ENCODE results near the gene MIPEP.

The MIPEP gene

GRCh38 chr13:23822252-23822824 lies 66.9 kb downstream of the MIPEP start:
- TF ChIP-seq, protein P1, sequence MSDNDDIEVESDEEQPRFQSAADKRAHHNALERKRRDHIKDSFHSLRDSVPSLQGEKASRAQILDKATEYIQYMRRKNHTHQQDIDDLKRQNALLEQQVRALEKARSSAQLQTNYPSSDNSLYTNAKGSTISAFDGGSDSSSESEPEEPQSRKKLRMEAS (IDR thresholded peaks at IDR 0.05): no peak
- no peak for TF ChIP-seq REST (IDR thresholded peaks at IDR 0.05; ENCODE audit: low read depth)
- TF ChIP-seq TAF1 (IDR thresholded peaks at IDR 0.05; ENCODE audit: low read depth): no peak
- no peak for TF ChIP-seq USF1 (IDR thresholded peaks at IDR 0.05)
- no peak for TF ChIP-seq RAD21 (IDR thresholded peaks at IDR 0.05; ENCODE audit: low read depth)
- TF ChIP-seq EGR1 (IDR thresholded peaks at IDR 0.05): no peak
- no peak for TF ChIP-seq EP300 (IDR thresholded peaks at IDR 0.05; ENCODE audit: borderline replicate concordance)
- no peak for TF ChIP-seq TEAD4 (IDR thresholded peaks at IDR 0.05)
- no peak for TF ChIP-seq NFIC (IDR thresholded peaks at IDR 0.05)
- no peak for TF ChIP-seq FOXM1 (IDR thresholded peaks at IDR 0.05; ENCODE audit: borderline replicate concordance, low read depth)
- no peak for TF ChIP-seq CEBPB (IDR thresholded peaks at IDR 0.05)
- TF ChIP-seq ZBTB7A (IDR thresholded peaks at IDR 0.05; ENCODE audit: low read depth): no peak
- no peak for TF ChIP-seq CREB1 (IDR thresholded peaks at IDR 0.05; ENCODE audit: low read depth)
- TF ChIP-seq YY1 (IDR thresholded peaks at IDR 0.05; ENCODE audit: low read depth): no peak
- no peak for TF ChIP-seq TCF12 (IDR thresholded peaks at IDR 0.05; ENCODE audit: low read depth)

- no peak for TF ChIP-seq CEBPB (IDR thresholded peaks at IDR 0.05)
Observed at GRCh38 chr13:23820530-23820929, 68.7 kb downstream of the MIPEP start.

- TF ChIP-seq USF1 (IDR thresholded peaks at IDR 0.05): no peak
- TF ChIP-seq TCF12 (IDR thresholded peaks at IDR 0.05; ENCODE audit: low read depth): no peak
- TF ChIP-seq, protein P1 (IDR thresholded peaks at IDR 0.05): no peak
- no peak for TF ChIP-seq ZBTB7A (IDR thresholded peaks at IDR 0.05; ENCODE audit: low read depth)
- TF ChIP-seq CEBPB (IDR thresholded peaks at IDR 0.05): no peak
- TF ChIP-seq TAF1 (IDR thresholded peaks at IDR 0.05; ENCODE audit: low read depth): no peak
- no peak for TF ChIP-seq REST (IDR thresholded peaks at IDR 0.05; ENCODE audit: low read depth)
- no peak for TF ChIP-seq EP300 (IDR thresholded peaks at IDR 0.05; ENCODE audit: borderline replicate concordance)
- no peak for TF ChIP-seq NFIC (IDR thresholded peaks at IDR 0.05)
- no peak for TF ChIP-seq EGR1 (IDR thresholded peaks at IDR 0.05)
- TF ChIP-seq CREB1 (IDR thresholded peaks at IDR 0.05; ENCODE audit: low read depth): no peak
- TF ChIP-seq TEAD4 (IDR thresholded peaks at IDR 0.05): no peak
- TF ChIP-seq YY1 (IDR thresholded peaks at IDR 0.05; ENCODE audit: low read depth): no peak
- no peak for TF ChIP-seq RAD21 (IDR thresholded peaks at IDR 0.05; ENCODE audit: low read depth)
- TF ChIP-seq FOXM1 (IDR thresholded peaks at IDR 0.05; ENCODE audit: borderline replicate concordance, low read depth): no peak
Observed at GRCh38 chr13:23817830-23818229, 71.4 kb downstream of the MIPEP start.

GRCh38 chr13:23817136-23817535 lies 72.1 kb downstream of the MIPEP start:
- TF ChIP-seq ZBTB7A (IDR thresholded peaks at IDR 0.05; ENCODE audit: low read depth) (no peak), USF1 (IDR thresholded peaks at IDR 0.05) (no peak), EP300 (IDR thresholded peaks at IDR 0.05; ENCODE audit: borderline replicate concordance) (no peak), REST (IDR thresholded peaks at IDR 0.05; ENCODE audit: low read depth) (no peak), RAD21 (IDR thresholded peaks at IDR 0.05; ENCODE audit: low read depth) (no peak), NFIC (IDR thresholded peaks at IDR 0.05) (no peak), EGR1 (IDR thresholded peaks at IDR 0.05) (no peak), TCF12 (IDR thresholded peaks at IDR 0.05; ENCODE audit: low read depth) (no peak), CEBPB (IDR thresholded peaks at IDR 0.05) (no peak), TAF1 (IDR thresholded peaks at IDR 0.05; ENCODE audit: low read depth) (no peak), YY1 (IDR thresholded peaks at IDR 0.05; ENCODE audit: low read depth) (no peak), CREB1 (IDR thresholded peaks at IDR 0.05; ENCODE audit: low read depth) (no peak), FOXM1 (IDR thresholded peaks at IDR 0.05; ENCODE audit: borderline replicate concordance, low read depth) (no peak), TEAD4 (IDR thresholded peaks at IDR 0.05) (no peak)
